Superior temporal gyrus (tissue), 1 donor: ENCODE data around the gene KIF19.
"Not testable (repeated sequence)": the region's sequence is repeated elsewhere in the genome, so short reads cannot be mapped to it uniquely, and the experiment has no call there.

ENCODE experiments used
- DNase-seq: peaks from one replicate; pipeline ENCODE4 v3.0.0-alpha.2; 2016; ENCODE audit errors: extremely low spot score

The KIF19 gene

DNA sequence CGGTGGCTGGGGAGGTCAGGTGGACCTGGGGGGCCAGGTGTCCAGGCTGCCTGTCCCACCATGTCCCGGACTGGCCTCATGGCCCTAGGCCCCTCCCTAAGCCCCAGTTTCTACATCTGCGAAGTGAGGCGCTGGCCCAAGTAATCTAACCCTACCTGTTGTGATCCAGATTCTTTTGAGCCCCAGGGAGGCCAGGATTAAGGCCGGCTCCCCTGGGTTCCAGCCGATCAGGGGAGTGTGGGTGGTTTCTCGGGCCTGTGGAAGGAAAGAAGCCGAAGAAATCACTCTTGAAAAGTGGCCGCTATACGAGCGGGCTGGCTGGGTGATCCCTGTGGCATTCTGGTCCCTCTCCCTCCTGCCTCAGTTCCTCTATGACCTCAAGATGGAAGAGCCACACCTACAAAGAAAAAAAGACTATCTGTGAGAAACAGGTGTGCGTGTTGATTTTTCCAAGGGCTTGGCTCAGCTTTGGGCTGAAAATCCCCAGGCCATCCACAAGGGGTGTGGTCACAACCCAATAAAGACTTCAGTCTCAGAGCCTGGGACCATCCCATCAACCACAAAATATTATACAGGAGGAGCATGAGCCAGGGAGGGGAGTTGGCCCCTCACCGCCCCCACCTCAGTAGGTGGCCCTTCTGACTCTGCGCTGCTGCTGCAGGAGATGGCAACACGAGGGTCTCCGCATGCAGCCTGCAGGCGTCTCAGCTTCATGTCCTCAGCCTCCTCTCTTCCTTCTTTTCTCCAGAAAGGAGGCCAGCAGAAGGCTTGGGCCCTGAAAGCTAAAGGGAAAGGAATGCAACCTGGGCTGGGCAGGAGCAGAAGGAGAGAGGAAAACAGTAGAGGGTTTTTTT, 61.6 kb downstream of the KIF19 start:
- no peak for DNase-seq

DNA sequence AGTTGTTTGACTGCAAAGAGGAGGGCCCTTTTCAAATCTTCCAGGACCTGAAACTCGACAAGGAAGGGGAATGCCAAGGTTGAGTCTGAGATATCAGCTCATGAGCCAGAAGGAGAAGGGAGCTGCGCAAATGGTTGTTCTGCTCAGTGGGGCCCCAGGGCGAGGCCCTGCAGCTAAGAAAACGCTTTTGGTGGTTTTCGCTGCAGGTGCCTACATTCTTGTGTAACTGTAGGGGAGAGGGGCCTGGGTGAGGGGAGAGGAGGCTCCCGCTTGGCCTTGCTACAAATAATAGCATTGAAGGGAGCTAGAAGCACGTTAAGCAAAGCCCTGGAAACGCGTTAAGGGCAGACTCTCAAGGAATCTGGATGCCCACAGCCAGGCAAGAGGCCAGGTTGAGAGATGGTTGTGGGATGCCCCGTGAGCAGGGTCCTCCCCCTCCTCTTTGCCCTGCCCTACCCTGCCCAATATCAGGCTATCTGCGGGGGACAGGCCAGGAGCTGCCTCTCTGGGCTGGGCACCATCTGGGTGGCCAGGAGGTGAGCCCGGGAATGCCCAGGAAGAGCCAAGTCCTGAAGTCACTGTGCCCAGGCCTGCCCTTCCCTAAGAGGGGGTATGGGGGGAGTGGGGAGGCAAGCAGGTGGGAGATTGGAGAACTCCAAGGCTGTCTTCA, 63.2 kb downstream of the KIF19 start:
- no peak for DNase-seq

DNA sequence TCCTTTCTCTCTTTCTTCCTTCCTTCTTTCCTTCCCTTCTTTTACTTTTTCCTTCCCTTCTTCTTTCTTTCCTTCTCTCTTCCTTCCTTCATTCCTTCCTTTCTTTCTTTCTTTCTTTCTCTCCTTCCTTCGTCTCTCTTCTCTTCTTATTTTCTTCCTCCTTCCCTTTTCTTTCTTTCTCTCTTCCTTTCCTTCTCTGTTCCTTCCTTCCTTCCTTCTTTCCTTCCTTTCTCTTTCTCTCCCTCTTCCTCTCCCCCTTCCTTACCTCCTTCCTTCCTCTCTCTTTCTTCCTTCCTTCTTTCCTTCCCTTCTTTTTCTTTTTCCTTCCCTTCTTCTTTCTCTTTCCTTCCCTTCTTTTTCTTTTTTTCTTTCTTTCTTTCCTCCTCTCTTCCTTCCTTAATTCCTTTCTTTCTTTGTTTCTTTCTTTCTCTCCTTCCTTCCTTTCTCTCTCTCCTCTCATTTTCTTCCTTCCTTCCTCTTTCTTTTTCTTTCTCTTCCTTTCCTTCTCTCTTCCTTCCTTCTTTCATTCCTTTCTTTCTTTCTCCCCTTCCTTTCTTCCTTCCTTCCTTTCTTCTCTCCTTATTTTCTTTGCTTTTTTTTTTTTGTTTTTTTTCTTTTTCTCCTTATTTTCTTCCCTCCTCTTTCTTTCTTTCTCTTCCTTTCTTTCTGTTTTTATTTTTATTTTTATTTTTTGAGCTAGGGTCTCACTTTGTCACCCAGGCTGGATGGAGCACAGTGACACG, 64.1 kb downstream of the KIF19 start:
- no peak for DNase-seq

DNA sequence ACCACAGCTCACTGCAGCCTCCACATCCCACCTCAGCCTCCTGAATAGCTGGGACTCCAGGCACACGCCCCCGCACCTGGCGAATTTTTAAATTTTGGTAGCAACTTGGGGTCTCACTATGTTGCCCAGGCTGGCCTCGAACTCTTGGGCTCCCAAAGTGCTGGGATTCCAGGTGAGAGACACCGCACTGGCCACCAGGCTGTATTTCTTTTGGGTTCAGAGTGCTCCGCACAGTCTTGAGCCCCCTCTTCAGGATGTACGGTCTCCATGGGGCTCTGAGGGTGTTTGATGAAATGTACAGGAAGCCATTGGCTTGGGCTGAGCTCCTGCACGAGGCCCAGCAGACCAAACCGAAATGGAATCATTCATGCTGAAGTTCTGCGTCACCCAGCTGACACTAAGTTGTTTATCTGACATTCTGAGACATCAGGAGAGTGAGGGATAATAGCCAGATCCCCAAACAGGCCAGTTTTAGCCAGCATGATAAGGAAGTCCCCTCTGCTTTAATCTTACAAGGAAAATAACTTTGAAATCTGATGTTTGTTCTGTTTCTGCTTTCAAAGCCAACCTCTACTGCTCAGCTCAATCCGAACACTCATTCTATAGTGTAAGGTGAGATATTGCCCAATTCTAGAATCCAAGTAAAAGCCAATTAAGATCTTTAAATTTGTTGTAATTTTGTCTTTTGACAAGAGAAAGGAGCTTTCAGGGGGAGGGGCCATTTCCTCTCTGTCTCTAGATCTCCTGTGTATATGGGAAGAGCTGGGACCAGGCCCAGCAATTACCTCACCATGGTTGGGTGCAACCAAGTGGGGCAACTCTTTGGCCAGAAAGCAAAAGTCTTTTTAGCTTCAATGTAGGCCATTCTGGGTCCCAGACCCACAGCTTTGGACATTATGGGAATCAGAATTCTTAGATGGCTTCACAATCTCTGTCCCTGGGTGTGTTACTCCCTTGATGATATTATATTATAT, 64.9 kb downstream of the KIF19 start:
- DNase-seq: no peak

DNA sequence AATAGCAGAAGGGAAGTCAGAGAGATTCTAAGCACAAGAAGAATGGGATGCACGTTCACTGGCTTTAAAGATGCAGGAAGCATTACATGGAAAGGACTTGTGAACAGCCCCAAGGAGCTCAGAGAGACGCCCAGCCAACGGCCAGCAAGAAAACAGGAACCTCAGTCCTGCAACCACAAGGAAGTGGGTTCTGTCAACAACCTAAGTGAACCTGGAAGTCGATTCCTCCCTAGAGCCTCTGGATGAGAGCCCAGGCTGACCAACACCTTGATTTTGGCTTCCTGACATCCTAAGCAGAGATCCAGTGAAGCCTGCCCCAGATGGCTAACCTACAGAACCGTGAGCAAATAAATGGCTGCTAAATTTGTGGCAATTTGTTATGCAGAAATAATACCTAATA, 65.7 kb downstream of the KIF19 start:
- no peak for DNase-seq

DNA sequence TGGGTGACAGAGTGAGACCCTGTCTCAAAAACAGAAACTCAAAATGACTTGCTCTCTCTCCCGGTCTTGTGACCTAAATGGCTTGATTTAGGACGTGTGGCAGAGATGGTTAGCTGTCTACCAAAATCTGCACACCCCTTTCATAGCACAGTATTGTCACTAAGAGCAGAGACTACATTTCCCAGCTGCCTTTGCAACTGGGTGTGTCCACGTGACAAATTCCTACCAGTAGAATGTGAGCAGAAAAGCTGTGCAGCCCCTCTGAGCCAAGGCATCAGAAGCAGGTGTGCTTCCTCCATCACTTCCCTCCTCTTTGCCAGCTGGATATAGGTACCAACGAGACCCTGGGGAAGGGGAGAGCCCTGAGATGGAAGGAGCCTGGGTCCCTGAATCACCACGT, 66.8 kb downstream of the KIF19 start:
- no peak for DNase-seq

DNA sequence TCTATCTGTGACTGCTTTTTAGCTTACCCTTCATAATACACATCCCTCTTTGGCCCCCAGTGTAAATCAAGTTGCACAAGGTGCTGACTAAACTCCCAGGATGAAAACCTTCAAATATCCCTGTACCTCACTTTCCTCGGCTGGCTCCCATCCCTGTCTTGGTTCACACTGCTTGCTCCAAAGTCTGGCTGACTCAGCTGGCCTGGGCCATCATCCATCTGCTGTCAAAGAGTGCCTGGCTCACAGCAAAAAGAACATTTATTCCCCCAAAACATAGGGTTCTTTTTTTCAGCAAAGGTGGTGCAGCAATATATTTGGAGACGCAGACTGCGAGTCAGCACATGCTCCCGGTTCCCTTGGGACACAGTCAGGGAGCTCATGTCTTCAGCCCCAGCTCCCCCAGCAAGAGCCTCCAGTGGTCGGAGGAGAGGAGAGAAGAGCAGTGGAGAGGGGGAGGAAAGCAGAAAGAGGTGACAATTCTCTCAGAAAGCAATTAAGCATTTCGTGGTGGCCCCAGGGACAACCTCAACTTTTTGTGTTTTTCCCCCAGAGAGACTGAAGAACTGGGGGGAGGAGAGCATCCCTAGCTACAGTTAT, 67.4 kb downstream of the KIF19 start:
- no peak for DNase-seq

DNA sequence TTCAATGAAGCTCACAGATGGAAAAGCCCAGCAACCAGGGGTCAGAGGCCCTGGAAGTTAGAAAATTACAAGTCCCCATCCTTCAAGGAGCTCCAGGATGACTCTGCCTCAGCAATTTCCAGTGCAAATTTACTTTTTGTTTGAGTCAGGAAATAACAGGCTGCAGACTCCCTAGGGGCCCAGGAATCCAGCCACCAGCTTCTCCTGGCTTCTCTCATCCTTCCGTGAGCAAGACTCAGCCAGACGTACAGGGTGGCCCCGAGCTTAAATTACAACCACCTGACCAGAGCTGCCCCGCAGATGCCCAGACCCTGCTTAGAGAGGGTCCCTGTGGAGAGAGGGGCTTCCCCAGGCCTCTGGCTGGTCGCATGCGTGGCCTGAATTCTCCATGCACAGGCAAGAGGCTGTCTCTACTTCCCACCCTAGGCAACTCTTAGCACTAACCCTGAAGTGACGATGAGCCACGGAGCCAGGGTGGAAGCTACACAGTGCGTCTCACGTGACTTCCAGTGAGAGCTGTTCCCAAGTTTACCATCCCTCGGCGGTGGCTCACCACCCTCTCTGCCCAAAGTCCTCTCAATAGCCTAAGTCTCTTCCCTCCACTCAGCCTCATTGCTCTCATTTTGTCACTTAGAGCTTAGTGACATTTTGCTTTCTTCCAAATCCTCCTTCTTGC, 68.4 kb downstream of the KIF19 start:
- no peak for DNase-seq

DNA sequence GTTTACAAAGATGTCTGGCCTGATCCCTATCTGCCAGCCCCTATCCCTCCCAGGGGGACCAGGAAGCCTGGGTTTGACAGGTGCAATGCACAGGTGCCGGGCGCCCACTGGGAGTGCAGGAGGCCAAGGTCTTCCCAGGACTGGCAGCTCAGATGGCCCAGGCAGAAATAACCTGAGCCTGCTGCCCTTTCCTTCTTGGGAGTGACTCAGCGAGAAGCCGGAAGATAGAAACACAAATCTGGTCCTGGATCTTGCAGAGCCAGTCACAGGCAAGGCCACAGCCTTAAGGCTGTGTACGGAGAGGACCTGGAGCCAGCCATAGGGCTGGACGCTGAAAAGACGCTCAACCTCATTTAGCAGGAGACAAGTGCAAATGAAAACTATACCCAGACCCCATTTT, 69.0 kb downstream of the KIF19 start:
- no peak for DNase-seq

DNA sequence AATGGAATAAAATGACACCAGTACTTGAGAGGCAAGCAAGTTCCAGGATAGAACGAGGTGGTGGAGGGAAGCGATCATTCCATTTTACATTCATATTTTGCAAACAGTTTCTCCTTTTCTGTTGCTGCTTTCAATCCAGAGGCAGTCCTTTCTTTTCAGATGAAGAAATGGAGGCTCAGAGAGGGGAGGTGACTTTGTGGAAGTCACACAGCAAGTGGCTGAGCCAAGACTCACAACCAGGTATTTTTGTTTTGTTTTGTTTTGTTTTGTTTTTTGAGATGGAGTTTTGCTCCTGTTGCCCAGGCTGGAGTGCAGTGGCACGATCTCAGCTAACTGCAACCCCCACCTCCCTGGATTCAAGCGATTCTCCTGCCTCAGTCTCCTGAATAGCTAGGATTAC, 70.5 kb downstream of the KIF19 start:
- DNase-seq: no peak

DNA sequence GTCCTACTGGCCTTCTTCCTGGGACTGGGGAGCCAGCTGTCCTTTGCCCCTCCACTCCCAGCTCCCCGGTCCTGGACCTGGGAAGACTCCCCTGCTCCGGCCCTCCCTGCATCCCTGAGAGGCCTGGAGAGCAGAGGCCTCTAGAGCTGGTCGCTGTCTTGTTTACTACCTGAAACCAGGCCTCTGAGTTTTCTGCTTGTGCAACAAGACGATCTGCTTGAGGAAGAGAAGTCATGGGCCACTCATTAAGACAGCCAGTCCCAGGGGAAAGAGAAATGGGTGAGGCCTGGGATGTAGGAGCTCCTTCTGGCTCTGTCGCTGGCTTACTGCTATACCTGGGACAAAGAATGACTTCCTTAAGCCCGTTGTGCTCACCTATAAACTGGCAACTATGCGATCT, 76.0 kb downstream of the KIF19 start:
- no peak for DNase-seq

DNA sequence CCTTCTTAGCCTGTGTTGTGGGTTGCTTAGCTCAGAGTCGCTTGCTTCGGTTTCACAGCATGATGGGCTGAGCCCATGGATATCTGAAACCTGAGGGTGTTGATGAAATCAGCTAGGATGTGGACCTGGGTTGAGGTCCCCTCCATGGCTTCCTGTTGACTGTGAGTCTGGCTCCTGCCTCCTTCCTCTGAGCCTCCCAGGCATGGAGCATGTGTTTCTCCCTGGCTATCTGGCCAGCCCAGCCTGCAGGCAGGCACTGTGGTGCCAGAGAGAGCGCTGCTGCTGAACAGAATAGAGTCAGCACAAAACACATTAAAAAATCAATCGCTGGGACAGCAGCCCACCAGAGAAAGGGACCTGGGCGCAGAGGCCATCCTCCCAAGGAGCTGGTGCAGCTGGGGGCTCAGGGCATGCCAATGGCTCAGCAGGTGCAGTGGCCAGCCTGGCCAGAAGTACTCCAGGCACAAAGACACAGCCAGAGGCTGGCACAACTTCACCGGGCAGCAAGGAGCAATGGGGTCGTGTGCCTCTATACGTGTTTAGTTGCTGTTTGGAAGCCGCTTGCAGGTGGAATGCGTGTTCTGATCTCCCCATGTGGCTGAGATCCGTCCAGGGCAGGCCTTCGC, 77.6 kb downstream of the KIF19 start:
- no peak for DNase-seq

DNA sequence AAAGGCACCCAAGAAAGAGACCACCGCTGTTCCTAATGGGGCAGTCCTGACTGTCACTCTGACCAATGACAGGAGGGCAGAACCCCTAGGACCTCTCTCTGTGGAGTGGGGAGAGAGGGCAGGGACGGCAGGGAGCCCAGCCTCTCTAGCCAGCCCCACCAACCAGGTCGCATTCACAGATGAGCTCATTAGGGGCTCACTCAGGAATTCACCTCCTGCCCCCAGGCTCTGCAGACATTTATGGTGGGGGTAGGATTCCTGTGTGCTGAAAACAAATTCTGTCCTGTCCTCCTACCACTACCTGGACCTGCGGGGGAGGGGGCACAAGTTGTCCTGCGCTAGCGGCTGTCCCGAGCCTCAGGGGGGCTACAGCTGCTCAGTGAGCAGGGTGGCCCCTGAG, 78.2 kb downstream of the KIF19 start:
- no peak for DNase-seq

DNA sequence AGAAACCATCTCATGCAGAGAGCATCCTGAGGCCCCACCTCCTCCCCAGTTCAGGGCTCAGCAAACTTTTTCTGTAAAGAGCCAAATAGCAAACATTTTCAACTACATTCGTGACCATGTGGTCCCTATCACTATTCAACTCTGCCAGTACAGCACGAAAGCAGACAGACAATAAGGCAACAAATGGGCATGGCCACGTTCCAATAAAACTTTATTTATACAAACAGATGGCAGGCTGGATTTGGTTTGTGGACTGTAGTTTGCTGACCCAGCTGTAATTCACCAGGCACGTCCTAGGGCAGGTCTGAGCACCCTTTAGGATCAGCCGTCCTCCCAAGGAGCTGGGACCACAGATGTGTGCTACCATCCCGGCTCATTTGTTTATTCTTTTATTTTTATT, 78.8 kb downstream of the KIF19 start:
- DNase-seq: no peak

DNA sequence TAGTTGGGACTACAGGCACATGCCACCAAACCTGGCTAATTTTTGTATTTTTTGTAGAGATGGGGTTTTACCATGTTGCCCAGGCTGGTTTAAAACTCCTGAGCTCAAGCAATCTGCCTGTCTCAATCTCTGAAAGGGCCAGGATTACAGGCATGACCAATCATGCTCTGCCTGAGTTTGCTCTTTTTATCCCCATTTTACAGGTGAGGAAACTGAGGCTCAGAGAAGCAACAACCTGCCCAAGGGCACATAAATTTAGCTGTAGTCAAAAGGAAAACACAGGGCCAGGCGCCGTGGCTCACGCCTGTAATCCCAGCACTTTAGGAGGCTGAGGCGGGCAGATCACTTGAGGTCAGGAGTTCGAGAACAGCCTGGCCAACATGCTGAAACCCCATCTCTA, 79.3 kb downstream of the KIF19 start:
- DNase-seq: not testable (repeated sequence)
